Measurements from ENCODE around the gene EXOC7.
"Not testable (repeated sequence)": the region's sequence is repeated elsewhere in the genome, so short reads cannot be mapped to it uniquely, and the experiment has no call there.

The EXOC7 gene

DNA sequence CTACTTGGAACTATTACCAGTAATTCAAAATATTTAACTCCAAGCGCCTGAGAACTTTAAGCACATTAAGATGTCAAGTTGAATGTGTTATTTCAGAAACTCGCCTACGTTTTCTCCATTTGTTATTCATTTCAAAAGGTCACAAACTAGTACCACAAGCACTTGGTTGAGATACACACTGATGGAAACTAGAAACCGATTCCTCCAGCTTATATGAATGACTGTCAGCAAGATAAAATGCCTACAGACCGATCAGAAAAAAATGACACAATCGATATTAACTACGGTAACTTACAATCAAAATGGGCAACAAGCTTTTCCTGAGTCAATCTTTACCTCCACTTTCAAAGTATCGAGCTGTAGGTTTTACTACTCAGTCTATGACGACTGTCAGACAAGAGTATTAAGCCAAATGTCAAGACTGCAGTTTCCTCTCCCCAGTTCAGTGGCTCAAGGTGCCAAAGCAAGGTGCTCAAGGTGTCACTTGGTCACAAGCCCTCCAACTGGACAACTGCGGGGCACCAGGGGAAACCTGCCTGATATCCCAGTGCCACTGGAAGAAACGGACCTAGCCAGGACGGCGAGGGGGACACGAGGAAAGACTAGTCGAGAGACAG, 31.9 kb downstream of the EXOC7 start:
- no peak for DNase-seq

DNA sequence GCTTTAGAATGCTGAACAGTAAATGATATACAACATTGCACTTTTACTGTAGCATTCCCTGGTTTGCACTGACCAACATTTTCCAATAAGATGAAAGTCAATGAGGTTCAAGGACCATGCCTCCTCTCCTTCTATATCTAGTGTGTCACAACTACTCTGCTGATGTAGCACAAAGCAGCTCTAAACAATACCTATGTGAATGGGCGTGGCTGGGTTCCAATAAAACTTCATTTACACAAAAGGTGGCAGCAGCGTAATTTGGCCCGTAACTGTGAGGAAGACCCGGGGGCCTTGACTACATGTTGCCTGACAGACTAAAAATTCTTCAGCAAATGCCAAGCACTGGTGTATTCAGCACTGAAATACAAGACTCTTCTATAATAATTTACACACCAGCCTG, 37.8 kb downstream of the EXOC7 start:
- DNase-seq: no peak

DNA sequence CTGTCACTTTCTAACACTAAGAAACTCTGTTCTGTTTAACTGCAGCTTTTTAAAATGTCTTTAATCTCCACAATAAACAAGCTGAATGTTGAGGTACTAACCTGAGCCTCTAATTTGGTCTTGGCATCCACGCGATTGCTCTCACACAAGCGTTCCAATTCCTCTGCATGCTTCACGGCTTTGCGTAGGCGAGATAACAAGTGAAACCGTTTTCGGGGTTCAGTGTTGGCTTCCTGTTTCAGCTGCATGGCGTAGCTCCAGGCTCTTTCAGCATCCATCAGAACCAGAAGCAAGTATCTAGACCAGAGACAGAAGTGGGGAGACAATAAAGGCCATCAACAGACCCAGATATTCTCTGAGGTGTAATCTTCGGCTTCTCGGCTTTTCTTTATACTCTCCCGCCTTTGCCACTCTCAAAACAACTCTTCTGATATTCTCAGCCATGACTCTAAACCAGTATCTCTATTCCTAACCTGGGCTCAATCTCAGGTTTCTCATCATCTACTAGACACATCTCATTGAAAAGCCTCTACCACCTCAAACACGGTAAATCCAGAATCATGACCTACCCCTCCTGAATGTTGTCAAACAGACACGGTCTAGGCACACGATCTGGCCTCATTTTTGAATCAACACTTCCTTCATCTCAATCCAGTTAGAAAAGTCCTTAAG, 39.6 kb downstream of the EXOC7 start:
- no peak for DNase-seq

DNA sequence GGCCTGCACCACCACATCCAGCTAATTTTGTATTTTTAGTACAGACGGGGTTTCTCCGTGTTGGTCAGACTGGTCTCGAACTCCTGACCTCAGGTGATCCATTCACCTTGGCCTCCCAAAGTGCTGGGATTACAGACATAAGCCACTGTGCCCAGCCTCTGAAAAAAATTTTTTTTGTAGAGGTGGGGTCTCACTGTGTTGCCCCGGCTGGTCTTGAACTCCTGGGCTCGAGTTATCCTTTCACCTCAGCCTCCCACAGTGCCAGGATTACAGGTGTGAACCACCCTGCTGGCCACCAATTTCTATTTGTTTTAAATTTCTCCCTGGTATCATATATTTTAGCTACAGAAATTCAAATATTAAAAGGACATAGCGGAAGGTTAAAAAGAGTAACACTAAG, 45.3 kb downstream of the EXOC7 start:
- not testable (repeated sequence) for DNase-seq

DNA sequence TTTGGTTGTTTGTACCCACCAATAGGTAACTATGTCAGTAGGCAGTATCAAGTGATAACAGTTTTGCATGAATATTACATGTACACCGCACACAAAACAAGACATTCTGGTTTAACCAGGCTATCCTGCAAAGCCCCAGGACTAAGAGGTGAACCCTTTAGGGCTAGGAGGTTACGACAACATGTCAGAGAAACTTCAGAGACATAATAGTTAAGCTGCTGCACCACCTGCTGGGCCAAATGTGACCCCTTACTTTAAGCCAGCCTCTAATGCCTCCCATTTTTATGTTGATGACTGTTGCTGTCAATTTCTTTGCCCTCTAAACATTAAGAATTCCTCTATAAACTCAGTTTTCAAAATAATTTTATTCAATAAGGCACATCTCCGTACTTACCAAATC, 46.7 kb downstream of the EXOC7 start:
- DNase-seq: no peak

DNA sequence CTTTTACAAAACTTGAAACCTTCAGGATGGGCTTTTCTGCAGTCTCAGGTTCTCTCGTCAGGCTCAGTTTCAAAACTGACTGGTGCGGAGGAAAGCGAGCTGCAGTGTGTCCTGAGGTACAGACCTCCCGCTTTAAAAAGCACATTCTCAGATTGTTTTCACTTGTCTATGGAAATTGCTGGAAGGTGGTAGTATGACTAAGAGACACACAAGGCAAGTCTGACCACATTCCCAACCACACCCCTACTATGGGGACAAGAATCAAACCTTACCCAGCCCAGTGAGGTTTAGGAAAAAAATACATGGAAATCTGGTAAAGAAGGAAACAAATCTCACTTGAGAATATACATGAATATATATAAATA, 49.5 kb downstream of the EXOC7 start:
- DNase-seq: no peak

DNA sequence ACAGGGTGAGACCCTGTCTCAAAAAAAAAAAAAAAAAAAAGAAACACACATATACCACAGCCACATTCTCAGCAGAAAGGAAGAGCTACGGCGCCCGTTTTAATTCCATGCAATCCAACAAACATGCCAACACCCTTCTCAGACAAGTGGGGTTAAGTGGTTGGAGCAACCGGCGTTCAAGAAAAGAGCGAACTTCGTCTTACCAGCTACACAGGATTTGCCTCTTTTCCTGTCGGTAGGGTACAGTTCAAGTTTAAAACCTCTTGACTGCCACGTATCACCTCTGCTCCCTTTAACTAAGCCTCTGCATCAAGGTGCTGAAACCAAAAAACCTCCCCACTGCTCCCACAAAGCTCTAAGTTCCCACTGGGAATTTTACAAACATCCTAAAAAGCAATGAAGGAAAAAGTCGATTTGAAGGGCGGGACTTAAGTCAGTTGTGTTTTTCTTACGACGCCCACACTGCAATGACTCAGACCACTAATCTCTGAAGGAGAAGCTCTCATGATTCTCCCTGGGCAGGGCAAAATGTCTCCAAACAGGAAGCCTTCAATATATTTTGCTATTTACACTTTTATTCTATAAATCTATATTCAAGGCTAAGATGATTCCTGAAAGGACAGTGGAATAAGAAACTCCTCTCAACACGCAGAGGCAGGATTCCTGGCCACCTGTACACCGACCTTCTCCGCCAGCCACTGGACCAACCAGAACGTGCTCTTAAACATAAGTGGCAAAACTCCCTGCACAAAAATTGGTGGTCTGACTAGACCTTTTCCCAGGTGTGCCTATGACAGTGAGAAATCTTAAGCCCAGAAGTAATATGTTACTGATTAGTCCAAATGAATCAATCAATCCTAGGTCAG, 50.1 kb downstream of the EXOC7 start:
- peak; percentile 22 for DNase-seq

DNA sequence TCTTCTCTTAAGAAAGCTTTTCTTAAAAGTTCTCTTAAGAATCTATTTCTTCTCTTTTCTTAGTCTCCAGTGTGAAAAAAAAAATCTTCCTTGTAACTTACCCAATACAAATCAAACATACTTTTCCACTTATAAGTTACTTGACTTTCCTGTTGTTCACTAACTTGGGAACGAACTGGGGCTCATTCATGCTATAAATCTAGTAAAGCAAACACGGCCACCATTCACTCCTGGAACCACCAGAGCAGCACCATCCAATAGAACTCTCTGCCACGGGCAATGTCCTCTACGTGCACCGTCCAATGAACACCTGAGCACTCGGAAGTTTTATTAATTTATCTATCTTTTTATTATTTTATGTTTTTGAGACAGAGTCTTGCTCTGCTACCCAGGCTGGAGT, 52.0 kb downstream of the EXOC7 start:
- DNase-seq: no peak

DNA sequence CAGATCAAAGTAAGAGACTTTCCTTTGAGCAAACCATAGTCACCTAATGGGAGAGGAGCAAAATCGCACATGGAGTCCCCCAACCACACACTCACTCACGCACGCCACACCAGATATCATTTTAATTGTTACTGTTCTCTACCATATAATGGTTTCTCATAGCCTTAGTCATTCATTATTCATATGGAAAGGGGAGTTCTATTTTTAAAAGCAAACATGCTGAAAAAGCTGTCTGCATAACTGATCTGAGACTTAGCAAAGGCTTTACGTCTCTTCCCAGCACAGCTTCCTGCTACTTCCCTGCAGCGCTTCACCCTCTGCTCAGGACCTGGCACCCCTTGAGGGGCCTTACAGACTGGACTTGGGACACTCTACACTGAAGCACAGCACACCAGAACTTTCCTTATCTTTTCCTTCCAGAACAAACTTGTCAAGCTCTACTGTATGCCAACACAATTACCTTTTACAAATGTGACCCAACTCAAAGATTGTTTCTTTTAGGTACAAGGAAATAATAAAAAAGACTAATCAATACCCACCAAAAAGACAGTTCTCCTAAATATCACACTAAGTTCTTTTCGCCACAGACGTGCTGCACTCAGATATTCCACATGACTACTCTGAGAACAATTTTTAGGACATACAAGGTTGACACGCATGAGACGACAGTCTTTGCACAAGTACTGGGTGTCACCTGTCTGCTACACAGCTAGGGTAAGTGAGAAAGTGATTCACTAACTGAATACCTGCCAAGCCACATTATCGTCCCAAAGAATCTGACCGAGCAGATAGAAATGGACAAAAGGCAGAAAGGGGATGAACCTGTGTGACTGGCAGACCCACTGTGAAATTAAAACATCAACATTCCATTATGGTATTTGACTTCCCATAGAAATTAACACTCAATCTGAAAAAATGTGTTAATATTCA, 52.8 kb downstream of the EXOC7 start:
- no peak for DNase-seq

DNA sequence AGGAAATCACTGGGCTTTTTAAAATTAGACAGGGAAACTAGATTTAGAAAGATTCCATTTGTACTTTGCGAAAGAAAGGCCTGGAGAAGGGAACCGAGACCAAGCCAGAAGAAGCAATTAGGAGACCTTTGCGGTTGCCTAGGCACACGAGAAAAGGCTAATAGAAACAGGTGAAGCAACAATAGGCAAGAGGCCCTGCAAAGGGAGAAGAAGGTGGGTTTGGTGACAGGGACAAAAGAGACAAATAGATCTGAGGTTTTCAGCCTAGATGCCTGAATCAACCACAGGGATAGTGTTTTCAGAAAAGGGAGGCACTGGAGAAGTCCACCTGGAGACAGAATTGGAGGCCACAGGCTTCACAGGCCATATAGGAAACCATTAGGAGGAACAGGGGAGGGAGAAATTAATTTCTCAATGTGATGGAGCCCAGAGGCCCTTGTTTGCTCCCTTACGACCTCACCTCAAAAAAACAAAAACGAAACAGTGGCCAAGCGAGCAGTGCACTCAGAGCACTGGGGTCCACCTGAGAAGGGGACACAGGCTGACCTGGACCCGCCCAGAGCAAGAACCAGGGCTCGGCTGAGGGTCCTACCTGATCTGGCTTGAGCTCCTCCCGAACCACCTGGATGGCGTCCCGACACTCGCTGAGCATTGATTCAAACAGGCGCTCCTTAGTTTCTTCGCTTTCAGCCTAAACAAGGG, 53.6 kb downstream of the EXOC7 start:
- DNase-seq: no peak

DNA sequence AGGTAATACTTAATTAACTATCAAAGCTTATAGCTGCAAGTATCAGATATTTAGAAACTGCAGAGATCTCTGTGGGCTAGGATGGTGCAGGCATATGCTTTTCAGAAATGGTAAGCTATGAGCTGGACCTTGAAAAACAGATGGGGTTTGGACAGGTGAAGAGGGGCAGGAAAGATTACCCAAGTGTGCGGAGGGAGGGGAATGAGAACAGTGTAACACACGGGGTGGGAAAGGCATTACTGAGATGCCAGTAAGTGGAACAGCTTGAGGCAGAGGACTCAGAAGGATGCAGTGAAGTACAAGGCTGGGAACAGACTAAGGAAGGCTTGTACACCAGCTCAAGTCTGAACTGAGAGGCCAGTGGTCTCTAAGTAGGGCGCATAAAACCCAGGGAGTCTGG, 54.3 kb downstream of the EXOC7 start:
- DNase-seq: no peak

DNA sequence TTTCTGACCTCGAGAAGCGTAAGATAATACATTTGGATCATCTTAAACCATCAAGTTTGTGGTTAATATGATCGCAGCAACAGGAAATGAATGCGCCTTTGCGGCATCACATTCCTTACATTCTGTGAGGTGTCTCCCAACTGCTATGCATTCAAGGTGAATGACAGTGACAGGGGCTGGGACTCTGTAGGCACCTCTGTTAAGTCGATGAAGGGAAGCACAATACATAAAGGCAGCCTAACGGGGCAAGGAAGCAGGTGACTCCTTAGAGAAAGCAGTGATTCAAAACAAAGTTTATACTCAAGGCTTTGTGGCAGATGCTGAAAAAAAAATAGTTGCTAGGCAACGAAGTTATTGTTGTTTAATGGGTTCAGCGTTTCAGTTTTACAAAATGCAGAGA, 54.9 kb downstream of the EXOC7 start:
- no peak for DNase-seq

DNA sequence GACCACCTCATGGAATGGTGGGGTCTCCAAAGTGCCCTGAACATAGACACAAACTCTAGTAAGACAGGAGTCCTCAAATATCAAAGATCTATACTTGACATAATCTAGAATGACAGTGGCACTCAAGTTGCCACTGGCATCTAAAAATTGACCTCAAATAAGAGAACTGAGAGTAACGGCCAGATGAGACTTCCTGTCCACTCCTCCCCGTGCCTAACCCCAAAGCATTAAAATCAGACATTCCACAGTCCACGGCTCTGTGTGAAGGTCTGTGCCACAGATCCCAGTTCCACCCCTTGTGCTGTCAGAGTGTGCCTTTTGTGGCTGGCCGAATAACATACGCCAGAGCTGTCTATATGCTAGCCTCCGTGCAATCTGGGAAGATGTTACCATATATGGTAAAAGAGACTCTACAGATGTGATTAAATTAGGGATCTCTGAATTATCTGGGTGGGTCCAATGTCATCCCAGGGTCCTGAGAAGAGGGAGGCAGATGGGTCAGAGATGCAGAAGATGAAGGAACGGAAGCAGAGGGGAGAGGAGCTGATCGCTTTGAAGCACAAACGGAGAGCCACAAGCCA, 55.5 kb downstream of the EXOC7 start:
- no peak for DNase-seq

DNA sequence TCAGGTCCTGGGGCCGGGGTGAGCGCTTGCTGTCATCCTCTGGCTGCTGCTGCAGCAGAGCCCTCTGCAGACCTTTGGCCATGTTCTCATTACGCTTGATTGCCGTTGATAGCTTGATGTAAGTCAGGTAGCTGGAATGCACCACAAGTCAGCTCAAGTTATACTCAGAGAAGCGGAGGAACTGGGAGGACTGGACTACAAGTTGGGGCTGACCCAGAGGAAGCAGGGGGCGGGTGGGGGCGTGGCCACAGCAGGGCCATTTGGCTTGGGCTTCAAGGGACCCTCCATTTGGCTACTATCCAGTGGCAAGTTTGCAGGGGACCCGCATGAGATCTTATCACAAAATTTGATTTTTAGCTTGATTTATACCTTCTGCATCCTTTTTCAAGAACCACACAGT, 57.5 kb downstream of the EXOC7 start:
- no peak for DNase-seq

DNA sequence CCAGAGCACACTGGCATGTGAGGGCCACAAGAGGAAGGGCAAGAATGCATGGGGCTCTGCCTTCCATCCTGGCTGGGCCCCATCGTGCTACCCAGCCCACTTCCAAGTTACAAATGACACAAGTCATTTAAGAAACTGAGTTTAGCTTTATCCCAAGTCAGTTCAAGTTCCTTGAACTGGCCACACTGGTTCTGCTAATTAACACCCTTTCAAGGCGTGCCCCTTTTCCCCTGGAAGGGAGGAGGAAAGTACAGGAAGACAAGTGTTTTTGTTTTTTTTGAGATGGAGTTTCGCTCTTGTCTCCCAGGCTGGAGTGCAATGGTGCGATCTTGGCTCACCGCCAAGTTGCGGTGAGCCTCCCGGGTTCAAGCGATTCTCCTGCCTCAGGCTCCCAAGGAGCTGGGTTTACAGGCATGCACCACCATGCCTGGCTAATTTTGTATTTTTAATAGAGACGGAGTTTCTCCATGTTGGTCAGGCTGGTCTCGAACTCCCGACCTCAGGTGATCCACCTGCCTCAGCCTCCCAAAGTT, 59.0 kb downstream of the EXOC7 start:
- not testable (repeated sequence) for DNase-seq

DNA sequence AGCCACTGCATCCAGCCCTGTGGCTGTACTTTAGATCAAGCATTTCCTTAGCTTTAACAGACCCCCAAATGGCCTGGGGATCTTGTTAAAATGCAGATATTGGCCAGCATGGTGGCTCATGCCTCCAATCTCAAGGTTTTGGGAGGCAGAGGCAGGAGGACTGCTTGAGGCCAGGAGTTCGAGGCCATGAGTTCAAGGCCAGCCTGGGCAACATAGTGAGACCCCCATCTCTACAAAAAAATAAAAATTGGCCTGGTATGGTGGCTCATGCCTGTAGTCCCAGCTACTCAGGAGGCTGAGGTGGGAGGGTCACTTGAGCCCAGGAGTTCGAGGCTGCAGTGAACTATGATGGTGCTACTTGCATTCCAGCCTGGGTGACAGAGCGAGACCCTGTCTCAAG, 60.7 kb downstream of the EXOC7 start:
- DNase-seq: not testable (repeated sequence)

DNA sequence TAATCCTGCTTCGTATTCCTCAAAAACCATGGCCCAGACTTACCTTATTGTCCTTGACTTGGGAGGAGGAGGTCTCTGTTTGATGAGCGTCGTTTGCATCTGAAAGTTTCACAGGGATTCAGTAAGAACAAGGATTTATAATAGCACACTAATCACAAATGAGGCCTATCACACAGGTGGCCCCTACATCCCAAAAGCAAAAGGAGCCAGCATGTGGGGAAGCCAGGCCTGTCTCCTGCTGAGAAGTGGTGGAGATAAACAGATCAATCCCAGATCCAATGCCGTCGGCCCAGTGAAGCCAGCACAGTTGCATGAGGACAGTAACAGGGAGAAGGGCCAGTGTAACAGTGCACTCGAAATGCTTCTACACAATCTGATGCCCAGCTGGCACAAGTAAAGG, 63.2 kb downstream of the EXOC7 start:
- DNase-seq: no peak

DNA sequence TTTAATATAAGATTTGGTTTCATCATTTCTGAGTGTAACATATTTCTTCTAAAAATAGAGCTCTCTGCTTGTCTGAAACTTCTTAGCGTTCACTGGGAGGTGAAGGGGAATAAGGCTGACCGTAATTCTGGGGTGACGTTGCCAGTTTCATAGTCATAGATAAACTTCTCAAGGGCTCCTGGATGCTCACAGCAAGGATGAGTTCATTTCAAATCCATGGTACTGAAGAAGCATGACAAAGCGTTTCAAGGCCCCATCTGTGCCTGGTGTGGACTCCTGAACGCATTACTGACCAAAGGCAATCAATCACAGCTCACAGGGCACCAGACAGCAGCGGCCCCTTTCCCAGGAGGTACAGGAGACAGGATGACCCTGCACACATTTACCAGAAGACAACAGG, 64.5 kb downstream of the EXOC7 start:
- DNase-seq: no peak

DNA sequence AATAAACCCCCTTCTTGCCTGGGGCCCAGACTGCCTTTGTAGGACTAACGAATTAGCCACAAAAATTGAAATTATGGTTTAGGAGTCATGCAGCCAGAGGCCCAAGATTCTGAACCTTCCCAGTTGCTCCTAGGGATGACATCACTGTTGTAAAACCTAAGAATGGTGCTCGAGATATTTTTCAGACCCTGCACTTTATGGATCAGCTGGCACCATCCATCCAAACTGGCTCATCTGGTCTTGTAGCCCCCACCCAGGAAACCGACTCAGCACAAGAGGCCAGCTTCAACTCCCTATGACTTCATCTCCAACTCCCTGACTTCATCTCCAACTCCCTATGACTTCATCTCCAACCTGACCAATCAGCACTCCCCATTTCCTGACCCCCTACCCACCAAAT, 65.5 kb downstream of the EXOC7 start:
- DNase-seq: no peak

DNA sequence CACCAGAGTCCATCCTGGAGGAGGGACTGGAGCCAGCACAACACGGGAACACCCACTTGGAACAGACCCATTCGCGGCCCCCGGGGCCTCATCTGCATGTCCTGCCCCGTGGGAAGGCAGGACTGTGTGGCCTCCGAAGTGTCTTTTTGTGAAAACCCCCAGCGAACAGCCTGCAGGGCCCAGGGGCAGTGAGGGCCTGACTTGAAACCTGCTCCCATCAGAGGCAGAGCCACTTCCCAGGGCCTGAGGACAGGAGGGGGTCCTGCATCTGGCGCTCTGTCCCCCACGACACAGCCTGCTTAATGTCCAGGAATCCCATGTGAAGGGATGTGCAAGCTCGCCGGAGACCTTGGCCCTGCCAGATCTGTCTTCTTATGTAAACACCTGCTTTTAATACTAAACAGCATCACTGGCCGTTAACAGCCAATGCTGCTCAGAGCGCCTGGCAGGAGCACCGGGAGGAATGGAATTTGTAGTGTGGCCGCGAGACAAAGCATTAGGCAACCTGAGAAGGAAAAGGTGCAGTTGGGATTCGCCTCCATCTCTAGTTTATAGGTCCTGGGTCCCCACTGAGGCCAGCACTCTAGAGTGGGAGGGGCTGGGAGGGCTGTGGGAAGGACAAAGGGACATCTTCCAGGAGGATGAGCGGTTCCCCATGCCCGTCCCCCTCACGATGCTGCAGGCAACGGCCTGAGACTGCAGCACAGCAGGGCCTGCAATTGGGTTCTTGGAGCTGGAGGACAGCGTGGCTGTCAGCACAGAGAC, 66.9 kb downstream of the EXOC7 start:
- no peak for DNase-seq

Data from stimulated activated CD4-positive, alpha-beta T cell treated with anti-CD3 and anti-CD28 coated beads, Interleukin-12 subunit alpha, Interleukin-12 subunit beta, amount 100 ng/mL, for 4 hours (primary cell).